ENCODE measurements around the gene ADSS2.

The ADSS2 gene

GRCh38 chr1:244406337-244406736 is 45.4 kb downstream of the ADSS2 start:
- Histone ChIP-seq H3K27ac (replicated peaks) (no peak overlapping the region), H3K4me3 (replicated peaks; ENCODE audit: insufficient read depth, low read length) (no peak overlapping the region), H3K27me3 (ENCODE audit: insufficient read depth, poor library complexity, severe bottlenecking) (no peaks in the 10 kb centered on the region)
- DNase-seq (ENCODE audit: low read depth in 1 of 2, low spot score in 1 of 2) = no peak
- TF ChIP-seq REST (IDR thresholded peaks at IDR 0.05; ENCODE audit: insufficient replicate concordance, low read depth) (no peak), POLR2AphosphoS5 (IDR thresholded peaks at IDR 0.05; ENCODE audit: low read depth) (no peak), SPI1 (IDR thresholded peaks at IDR 0.05; ENCODE audit: borderline replicate concordance, low read depth) (no peak), CTCF (IDR thresholded peaks at IDR 0.05; ENCODE audit: insufficient read depth, low read length) (no peak), GABPA (IDR thresholded peaks at IDR 0.05; ENCODE audit: low read depth) (no peak)

DNA sequence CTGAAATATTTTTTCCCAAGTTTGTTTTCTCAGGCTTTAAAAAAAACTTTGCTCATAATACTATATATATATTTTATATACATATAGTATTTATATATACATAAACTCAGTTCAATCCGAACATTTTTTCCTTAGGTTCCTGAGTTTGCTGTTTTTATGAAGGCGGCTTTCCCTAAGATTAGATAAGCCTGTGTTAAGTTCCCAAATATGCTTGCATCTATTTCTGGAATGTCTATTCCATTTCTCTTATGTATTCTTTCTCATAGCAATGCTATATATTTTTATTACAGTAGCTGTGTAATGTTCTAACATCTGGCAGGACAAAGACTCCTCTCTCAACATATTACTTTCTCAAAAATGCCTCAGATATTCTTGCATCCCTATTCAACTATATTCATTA is 45.9 kb downstream of the ADSS2 start:
- DNase-seq (ENCODE audit: low read depth in 1 of 2, low spot score in 1 of 2) = no peak
- Histone ChIP-seq H3K4me3 (replicated peaks; ENCODE audit: insufficient read depth, low read length) (no peak overlapping the region), H3K27ac (replicated peaks) (no peak overlapping the region), H3K27me3 (ENCODE audit: insufficient read depth, poor library complexity, severe bottlenecking) (no peaks in the 10 kb centered on the region)
- TF ChIP-seq SPI1 (IDR thresholded peaks at IDR 0.05; ENCODE audit: borderline replicate concordance, low read depth) (no peak), GABPA (IDR thresholded peaks at IDR 0.05; ENCODE audit: low read depth) (no peak), POLR2AphosphoS5 (IDR thresholded peaks at IDR 0.05; ENCODE audit: low read depth) (no peak), CTCF (IDR thresholded peaks at IDR 0.05; ENCODE audit: insufficient read depth, low read length) (no peak), REST (IDR thresholded peaks at IDR 0.05; ENCODE audit: insufficient replicate concordance, low read depth) (no peak)

DNA sequence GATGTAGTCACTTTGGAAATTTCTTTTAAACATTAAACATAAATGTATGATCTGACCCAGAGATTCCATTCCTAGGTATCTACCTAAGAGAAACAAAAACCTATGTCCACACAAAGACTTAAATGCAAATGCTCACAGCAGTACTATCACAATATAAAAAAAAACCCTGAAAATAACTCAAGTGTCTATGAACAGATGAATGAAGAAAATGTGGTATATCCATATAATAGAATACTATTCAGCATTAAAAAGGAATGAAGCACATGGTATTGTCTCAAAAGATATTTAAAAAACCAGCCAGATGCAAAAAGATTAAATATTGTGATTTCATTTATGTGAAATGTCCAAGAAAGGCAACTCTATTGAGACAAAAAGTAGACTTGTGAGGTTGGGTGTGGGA is 48.3 kb downstream of the ADSS2 start:
- Histone ChIP-seq H3K27ac (replicated peaks) (no peak overlapping the region), H3K4me3 (replicated peaks; ENCODE audit: insufficient read depth, low read length) (no peak overlapping the region), H3K27me3 (ENCODE audit: insufficient read depth, poor library complexity, severe bottlenecking) (no peaks in the 10 kb centered on the region)
- TF ChIP-seq SPI1 (IDR thresholded peaks at IDR 0.05; ENCODE audit: borderline replicate concordance, low read depth) = no peak
- no peak for TF ChIP-seq POLR2AphosphoS5 (IDR thresholded peaks at IDR 0.05; ENCODE audit: low read depth)
- no peak for TF ChIP-seq CTCF (IDR thresholded peaks at IDR 0.05; ENCODE audit: insufficient read depth, low read length)
- TF ChIP-seq REST (IDR thresholded peaks at IDR 0.05; ENCODE audit: insufficient replicate concordance, low read depth) = no peak
- no peak for DNase-seq (ENCODE audit: low read depth in 1 of 2, low spot score in 1 of 2)
